NCI-H146 (cell line): ENCODE data around the gene TMEM169.

Source experiments
- DNase-seq: peaks from one replicate; lab custom pipeline; 2025; lab: John Stamatoyannopoulos, UW

TMEM169 gene

GRCh38 chr2:216104691-216105090 lies 23.0 kb downstream of the TMEM169 start:
- no peak for DNase-seq

GRCh38 chr2:216107320-216107719 lies 25.6 kb downstream of the TMEM169 start:
- no peak for DNase-seq

GRCh38 chr2:216107760-216108159 lies 26.0 kb downstream of the TMEM169 start:
- DNase-seq, result no peak

- DNase-seq, result peak; percentile 31
Measured at GRCh38 chr2:216108310-216108966, 26.7 kb downstream of the TMEM169 start.

- DNase-seq, result peak; percentile 93
Measured at GRCh38 chr2:216108967-216109921, 27.5 kb downstream of the TMEM169 start, which contains the start of gene XRCC5. TSS of gene XRCC5 (plus strand) at chr2:216109348. CDS start at chr2:216109437, 89 bp downstream.

- DNase-seq, result peak; percentile 9
Measured at GRCh38 chr2:216109962-216110614, 28.4 kb downstream of the TMEM169 start.

GRCh38 chr2:216110620-216111019 lies 28.9 kb downstream of the TMEM169 start:
- DNase-seq, result no peak

GRCh38 chr2:216111122-216111521 lies 29.4 kb downstream of the TMEM169 start:
- DNase-seq, result no peak

- DNase-seq, result no peak
Measured at GRCh38 chr2:216112926-216113325, 31.2 kb downstream of the TMEM169 start.

- DNase-seq, result no peak
Measured at GRCh38 chr2:216113572-216113971, 31.9 kb downstream of the TMEM169 start.

- no peak for DNase-seq
Measured at GRCh38 chr2:216114382-216114713, 32.6 kb downstream of the TMEM169 start.

GRCh38 chr2:216114714-216115531 lies 33.2 kb downstream of the TMEM169 start:
- peak; percentile 98 for DNase-seq

GRCh38 chr2:216116418-216116817 lies 34.7 kb downstream of the TMEM169 start:
- no peak for DNase-seq

GRCh38 chr2:216117561-216118340 lies 36.0 kb downstream of the TMEM169 start:
- no peak for DNase-seq

GRCh38 chr2:216118474-216118873 lies 36.8 kb downstream of the TMEM169 start:
- DNase-seq, result no peak

- no peak for DNase-seq
Measured at GRCh38 chr2:216119146-216119545, 37.4 kb downstream of the TMEM169 start.

- no peak for DNase-seq
Measured at GRCh38 chr2:216119986-216120385, 38.3 kb downstream of the TMEM169 start.

GRCh38 chr2:216121255-216121654 lies 39.5 kb downstream of the TMEM169 start:
- DNase-seq, result no peak

- no peak for DNase-seq
Measured at GRCh38 chr2:216126943-216127342, 45.2 kb downstream of the TMEM169 start.

- DNase-seq, result no peak
Measured at GRCh38 chr2:216130346-216130971, 48.7 kb downstream of the TMEM169 start.
